Frontal cortex (tissue), 4 donors: Measurements from ENCODE around the gene MSH2. TPM values are rescaled to one million over a fixed set of nuclear protein-coding genes. Genes with fewer than 3 reads are reported as not detected.
"Not testable (repeated sequence)": the region's sequence is repeated elsewhere in the genome, so short reads cannot be mapped to it uniquely, and the experiment has no call there.

Experiments used
- DNase-seq, 2 donors: peaks; one replicate each; pipeline ENCODE4 v3.0.0; 2012; ENCODE audit warnings: low spot score in 2 of 2
- FAIRE-seq: peaks from 2 replicates; lab custom pipeline; 2012; peaks lifted over from hg19 to GRCh38; lab: Jason Lieb, UNC
- total RNA-seq: library from RNA; depleted of rRNA; stranded (reverse); fragments of >200 nt; gene quantifications from one replicate; pipeline ENCODE4 v1.2.3, GENCODE V29; 2014
- donor health status: control.
- donor health status: control.
- donor health status: control.

MSH2 gene
- total RNA-seq, 1 donor from 2014 or later, result 89.7 TPM

DNA sequence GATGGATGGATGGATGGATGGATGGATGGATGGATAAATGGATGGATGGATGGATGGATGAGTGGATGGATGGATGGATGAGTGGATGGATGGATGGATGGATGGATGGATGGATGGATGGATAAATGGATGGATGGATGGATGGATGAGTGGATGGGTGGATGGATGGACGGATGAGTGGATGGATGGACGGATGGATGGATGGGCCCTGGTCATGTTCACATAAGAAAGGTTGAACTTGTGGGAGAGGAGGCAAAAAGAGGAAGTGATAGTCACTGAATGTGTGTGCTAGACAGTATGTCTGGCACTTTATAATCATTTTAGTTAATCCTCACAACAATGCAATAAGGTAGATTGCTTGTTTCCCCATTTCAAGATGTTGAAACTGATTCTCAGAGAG is 99.5 kb downstream of the MSH2 start:
- not testable (repeated sequence) for FAIRE-seq, DNase-seq

GRCh38 chr2:47503481-47504070 is 100.6 kb downstream of the MSH2 start:
- FAIRE-seq (no peak), DNase-seq (no peak)

- DNase-seq (no peak), FAIRE-seq (no peak)
Measured at GRCh38 chr2:47504174-47504810, 101.3 kb downstream of the MSH2 start.

GRCh38 chr2:47506024-47506423 is 103.1 kb downstream of the MSH2 start:
- DNase-seq (no peak), FAIRE-seq (no peak)

- FAIRE-seq (no peak), DNase-seq (no peak)
Measured at GRCh38 chr2:47506436-47506835, 103.5 kb downstream of the MSH2 start.

- no peak for FAIRE-seq
Measured at GRCh38 chr2:47508080-47508479, 105.1 kb downstream of the MSH2 start.

GRCh38 chr2:47508641-47509040 is 105.7 kb downstream of the MSH2 start:
- DNase-seq (no peak), FAIRE-seq (no peak)

More at GRCh38 chr2:47508080-47508479, 105.1 kb downstream of the MSH2 start:
- no peak for DNase-seq

DNA sequence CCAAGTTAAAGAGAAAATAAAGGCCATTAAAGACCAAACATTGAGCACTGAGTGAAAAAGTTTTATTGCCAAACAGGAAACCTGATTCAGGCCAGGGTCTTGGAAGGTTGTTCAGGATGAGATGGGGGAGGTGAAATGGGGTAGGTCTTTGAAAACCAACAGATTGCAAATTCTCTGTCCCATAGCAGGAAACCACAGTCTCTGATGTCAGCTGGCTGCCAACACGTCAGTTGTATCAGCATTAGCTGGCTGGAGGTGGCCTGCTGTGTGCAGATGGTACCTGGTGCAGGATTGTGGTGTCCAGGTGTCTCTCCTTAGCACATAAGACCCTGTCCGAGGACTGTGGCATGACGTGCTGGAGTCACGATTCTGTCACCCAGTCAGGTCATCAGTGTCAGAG is 106.3 kb downstream of the MSH2 start:
- no peak for FAIRE-seq

DNA sequence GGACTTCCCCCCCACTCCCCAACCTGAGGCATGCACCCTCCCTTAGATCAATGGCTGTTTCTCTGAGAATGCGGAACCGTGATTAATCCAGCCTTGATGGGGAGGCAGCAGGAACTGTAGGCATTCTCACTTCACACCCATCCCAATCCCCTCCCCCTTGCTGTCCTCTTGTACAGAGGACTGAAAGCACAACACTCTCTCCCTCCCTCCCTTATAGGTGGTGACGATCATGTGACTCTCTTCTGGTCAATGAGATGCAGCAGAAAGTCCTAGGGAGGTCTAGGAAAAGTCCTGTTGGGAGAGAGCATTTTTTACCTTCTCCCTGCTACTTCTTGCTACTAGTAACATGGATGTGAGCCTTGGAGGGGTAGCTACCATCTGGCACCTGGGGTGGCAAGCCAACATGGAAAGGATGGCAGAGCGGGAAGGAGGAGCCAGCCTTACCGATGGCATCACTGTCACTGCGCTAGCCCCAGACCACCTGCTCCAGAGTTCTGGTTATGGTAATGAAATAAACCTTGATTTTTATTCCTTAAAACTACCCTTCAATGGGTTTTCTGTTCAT is 106.9 kb downstream of the MSH2 start:
- DNase-seq (no peak), FAIRE-seq (no peak)

More for the DNA sequence above, 106.3 kb downstream of the MSH2 start:
- DNase-seq, result no peak

GRCh38 chr2:47510745-47511144 is 107.8 kb downstream of the MSH2 start:
- FAIRE-seq, result no peak

GRCh38 chr2:47512581-47513083 is 109.7 kb downstream of the MSH2 start:
- FAIRE-seq (no peak), DNase-seq (no peak)

More at GRCh38 chr2:47510745-47511144, 107.8 kb downstream of the MSH2 start:
- no peak for DNase-seq

- no peak for FAIRE-seq
- no peak for DNase-seq
Measured at GRCh38 chr2:47513981-47514520, 111.1 kb downstream of the MSH2 start.

GRCh38 chr2:47516360-47517104 is 113.6 kb downstream of the MSH2 start:
- FAIRE-seq, result no peak
- DNase-seq, result no peak

GRCh38 chr2:47518497-47519146 is 115.7 kb downstream of the MSH2 start:
- FAIRE-seq (no peak), DNase-seq (no peak)

DNA sequence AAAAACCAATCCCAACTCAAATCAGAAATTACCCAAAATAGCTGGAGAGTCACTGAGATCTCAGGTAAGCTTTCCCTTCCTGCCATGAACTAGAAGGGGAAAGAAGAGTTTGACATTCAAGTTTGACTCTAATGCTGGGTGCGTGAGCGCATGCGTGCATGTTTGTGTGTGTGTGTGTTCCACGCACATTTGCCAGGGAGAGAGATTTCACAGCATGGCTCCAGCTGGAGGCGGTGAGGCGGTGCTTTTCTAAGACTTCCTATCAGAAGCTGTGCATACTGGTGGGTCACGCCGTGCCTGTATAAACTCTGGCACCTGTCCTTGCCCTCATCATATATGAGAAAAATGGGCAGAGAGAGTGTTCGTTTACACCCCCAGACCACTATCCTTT is 116.2 kb downstream of the MSH2 start:
- DNase-seq (no peak), FAIRE-seq (no peak)

GRCh38 chr2:47519604-47520301 is 116.8 kb downstream of the MSH2 start:
- FAIRE-seq (no peak), DNase-seq (no peak)

- DNase-seq, result peak; percentile 39 to 44
- FAIRE-seq, result no peak
Measured at GRCh38 chr2:47520302-47520630, 117.3 kb downstream of the MSH2 start.

DNA sequence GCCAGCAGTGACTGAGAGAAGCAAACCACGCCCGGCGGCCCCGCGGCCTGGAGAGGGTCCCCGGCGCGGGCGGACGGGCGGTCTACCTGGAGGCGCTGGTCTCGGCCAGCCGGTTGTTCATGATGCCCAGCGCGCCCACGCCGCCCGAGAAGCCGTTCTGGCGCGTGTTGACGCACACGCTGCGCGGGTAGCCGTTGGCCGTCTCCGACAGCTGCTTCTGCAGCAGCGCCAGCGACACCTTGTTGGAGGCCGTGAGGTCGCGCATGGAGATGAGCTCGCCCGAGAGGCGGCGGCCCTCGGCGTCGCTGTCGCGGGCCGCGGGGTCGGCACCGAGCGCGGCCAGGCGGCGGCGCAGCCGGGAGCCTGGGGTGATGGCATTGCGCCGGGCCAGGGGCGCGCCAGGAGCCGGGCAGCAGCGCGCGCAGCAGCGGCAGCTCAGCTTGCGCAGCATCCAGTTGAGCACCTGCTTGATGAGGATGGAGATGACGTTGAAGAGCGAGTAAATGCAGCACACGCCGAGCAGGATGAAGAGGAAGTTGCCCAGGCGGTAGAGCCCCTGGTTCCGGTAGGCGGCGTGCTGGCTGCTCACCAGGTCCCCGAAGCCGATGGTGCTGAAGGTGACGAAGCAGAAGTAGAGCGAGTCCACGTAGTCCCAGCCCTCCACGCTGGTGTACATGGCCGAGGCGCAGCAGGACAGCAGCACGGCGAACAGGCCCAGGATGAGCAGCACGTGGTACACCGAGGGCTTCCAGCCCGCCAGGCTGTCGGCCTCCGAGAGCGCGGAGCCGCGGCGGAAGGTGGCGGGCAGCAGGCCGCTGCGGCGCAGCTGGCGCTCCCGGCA is 118.1 kb downstream of the MSH2 start:
- FAIRE-seq, result no peak
- peak; percentile 64 to 78 for DNase-seq
